H1 (cell line): ENCODE measurements around the gene MGMT. TPM values are rescaled to one million over a fixed set of nuclear protein-coding genes. Genes with fewer than 3 reads are reported as not detected.

ENCODE experiments used
- CTCF ChIA-PET: fragments of 300-600 bp; sonication (Branson Sonifier 250); formaldehyde crosslinking; loops from one replicate; lab custom pipeline; 2021; ENCODE audit not compliant: partially characterized antibody; lab: Charles Lee
- POLR2A ChIA-PET: fragments of 300-600 bp; sonication (Branson Sonifier 250); formaldehyde crosslinking; loops from one replicate; lab custom pipeline; 2021; ENCODE audit warnings: inconsistent platforms; ENCODE audit not compliant: partially characterized antibody; lab: Charles Lee
- DNase-seq, 2 experiments: peaks; one replicate each; pipeline versions ENCODE4 v3.0.0 to v3.0.0-alpha.2; 2010 to 2022; ENCODE audit warnings: low spot score in 2 of 2, low read depth in 1 of 2, mixed read lengths in 1 of 2
- FAIRE-seq: peaks from 2 replicates; lab custom pipeline; 2011; peaks lifted over from hg19 to GRCh38; lab: Jason Lieb, UNC
- H2AFZ ChIP-seq: 2 replicates; pipeline ENCODE4 v1.8.1; 2012; ENCODE audit warnings: low read length, inconsistent platforms
- H2AK5ac ChIP-seq: 2 replicates; pipeline ENCODE4 v1.6.1; 2013; ENCODE audit warnings: low read depth, low read length
- H2BK120ac ChIP-seq: replicated peaks from 2 replicates; pipeline ENCODE3; 2013; ENCODE audit warnings: low read depth, low read length, inconsistent platforms
- H2BK12ac ChIP-seq: 2 replicates; pipeline ENCODE4 v1.6.1; 2013; ENCODE audit warnings: low read depth, low read length
- H2BK15ac ChIP-seq: 2 replicates; pipeline ENCODE4 v1.6.1; 2013; ENCODE audit warnings: low read length
- H2BK20ac ChIP-seq: 2 replicates; pipeline ENCODE4 v1.6.1; 2013; ENCODE audit warnings: low read length
- H2BK5ac ChIP-seq: 2 replicates; pipeline ENCODE4 v1.6.1; 2013; ENCODE audit warnings: low read depth, low read length
- H3K14ac ChIP-seq: 2 replicates; pipeline ENCODE4 v1.6.1; 2013; ENCODE audit warnings: inconsistent platforms; ENCODE audit not compliant: insufficient read length
- H3K18ac ChIP-seq: 2 replicates; pipeline ENCODE4 v1.6.1; 2013; ENCODE audit warnings: low read length; ENCODE audit errors: extremely low read depth
- H3K23ac ChIP-seq: 2 replicates; pipeline ENCODE4 v1.6.1; 2013; ENCODE audit warnings: inconsistent platforms; ENCODE audit not compliant: insufficient read length
- H3K23me2 ChIP-seq: 2 replicates; pipeline ENCODE4 v1.6.1; 2013; ENCODE audit warnings: low read depth, low read length
- H3K27ac ChIP-seq: 2 replicates; pipeline ENCODE4 v1.6.1; 2011; ENCODE audit warnings: low read depth, low read length, inconsistent platforms
- H3K27me3 ChIP-seq, 4 experiments: replicated peaks in 1 of 4; 1 replicate in 1 of 4; 2 replicates in 3 of 4; pipeline versions ENCODE4 v1.6.1 to v1.8.1; 2011 to 2013; ENCODE audit warnings: low read length in 3 of 4, mild to moderate bottlenecking in 3 of 4, inconsistent platforms in 2 of 4, mixed read lengths in 2 of 4, moderate library complexity in 1 of 4; ENCODE audit not compliant: control insufficient read depth in 3 of 4, insufficient read depth in 3 of 4; ENCODE audit errors: extremely low read depth in 1 of 4
- H3K36me3 ChIP-seq, 4 experiments: 2 replicates each; pipeline versions ENCODE4 v1.6.1 to v1.8.1; 2011 to 2013; ENCODE audit warnings: mild to moderate bottlenecking in 4 of 4, low read length in 3 of 4, moderate library complexity in 2 of 4, control low read depth in 1 of 4, inconsistent platforms in 1 of 4; ENCODE audit not compliant: insufficient read depth in 4 of 4, control insufficient read depth in 2 of 4
- H3K4ac ChIP-seq: replicated peaks from 2 replicates; pipeline ENCODE3; 2013; ENCODE audit warnings: low read length, low read depth, mixed read lengths, inconsistent platforms; ENCODE audit not compliant: insufficient read length
- H3K4me1 ChIP-seq, 4 experiments: replicated peaks in 1 of 4; 1 replicate in 1 of 4; 2 replicates in 3 of 4; pipeline versions ENCODE4 v1.6.1 to v1.8.1; 2011 to 2013; ENCODE audit warnings: low read length in 3 of 4, inconsistent platforms in 2 of 4, mixed read lengths in 1 of 4; ENCODE audit not compliant: insufficient read depth in 4 of 4, control insufficient read depth in 3 of 4
- H3K4me2 ChIP-seq, 2 experiments: 2 replicates each; pipeline versions ENCODE4 v1.6.1 to v1.8.1; 2011 to 2013; ENCODE audit warnings: low read depth in 2 of 2, low read length in 2 of 2, control low read depth in 1 of 2, inconsistent platforms in 1 of 2, mild to moderate bottlenecking in 1 of 2; ENCODE audit not compliant: insufficient read depth in 1 of 2
- H3K4me3 ChIP-seq, 4 experiments: fragments of 200-600, 300-600 bp in 1 of 4; sonication (generic), shearing (Covaris generic), sonication (Bioruptor Twin) in 1 of 4; 2 replicates each; pipeline versions ENCODE4 v1.5.1 to v1.8.1; 2011 to 2016; ENCODE audit warnings: low read length in 4 of 4, low read depth in 3 of 4, control low read depth in 2 of 4, inconsistent platforms in 2 of 4, mild to moderate bottlenecking in 2 of 4, mixed read lengths in 1 of 4, moderate library complexity in 1 of 4; ENCODE audit not compliant: insufficient read depth in 2 of 4; ENCODE audit errors: extremely low read depth in 1 of 4
- H3K56ac ChIP-seq: replicated peaks from 2 replicates; pipeline ENCODE3; 2013; ENCODE audit warnings: low read depth, mild to moderate bottlenecking, mixed read lengths, low read length, inconsistent platforms; ENCODE audit not compliant: insufficient read length
- H3K79me1 ChIP-seq: 2 replicates; pipeline ENCODE4 v1.6.1; 2013; ENCODE audit warnings: low read depth, low read length, control low read depth
- H3K79me2 ChIP-seq, 2 experiments: 2 replicates each; pipeline versions ENCODE4 v1.6.1 to v1.8.1; 2012 to 2013; ENCODE audit warnings: low read length in 2 of 2, mild to moderate bottlenecking in 2 of 2, inconsistent platforms in 1 of 2; ENCODE audit not compliant: insufficient read depth in 2 of 2, control insufficient read depth in 1 of 2
- H3K9ac ChIP-seq, 4 experiments: replicated peaks in 1 of 4; 1 replicate in 1 of 4; 2 replicates in 3 of 4; pipeline versions ENCODE4 v1.6.1 to v1.8.1; 2011 to 2013; ENCODE audit warnings: low read depth in 3 of 4, low read length in 3 of 4, control low read depth in 2 of 4, mild to moderate bottlenecking in 2 of 4, moderate library complexity in 2 of 4, inconsistent platforms in 1 of 4; ENCODE audit errors: extremely low read depth in 1 of 4
- H3K9me3 ChIP-seq, 2 experiments: 2 replicates each; pipeline versions ENCODE4 v1.6.1 to v1.8.1; 2012 to 2013; ENCODE audit warnings: mild to moderate bottlenecking in 2 of 2, moderate library complexity in 2 of 2, control low read depth in 1 of 2, inconsistent platforms in 1 of 2, low read depth in 1 of 2, low read length in 1 of 2, mixed read lengths in 1 of 2; ENCODE audit not compliant: insufficient read depth in 2 of 2
- H4K20me1 ChIP-seq, 2 experiments: replicated peaks in 1 of 2; 2 replicates each; pipeline versions ENCODE3 to v1.8.1; 2011 to 2013; ENCODE audit warnings: inconsistent platforms in 2 of 2, low read length in 2 of 2, mild to moderate bottlenecking in 1 of 2; ENCODE audit not compliant: insufficient read depth in 2 of 2, control insufficient read depth in 1 of 2
- H4K5ac ChIP-seq: 2 replicates; pipeline ENCODE4 v1.6.1; 2013; ENCODE audit warnings: low read length, low read depth, mixed read lengths, inconsistent platforms; ENCODE audit not compliant: insufficient read length
- H4K8ac ChIP-seq: 2 replicates; pipeline ENCODE4 v1.8.0; 2013; ENCODE audit warnings: mild to moderate bottlenecking, moderate library complexity, low read length, inconsistent platforms; ENCODE audit not compliant: insufficient read depth; ENCODE audit errors: extremely low read depth
- H4K91ac ChIP-seq: replicated peaks from 2 replicates; pipeline ENCODE3; 2013; ENCODE audit warnings: low read length, mixed read lengths, inconsistent platforms; ENCODE audit not compliant: insufficient read length
- CBX8 ChIP-seq: fragments of 300-800, 300-1000 bp; sonication (generic); IDR thresholded peaks from 2 replicates; pipeline ENCODE4 v1.7.1; 2016; ENCODE audit warnings: low read depth, low read length, borderline replicate concordance
- HDAC6 ChIP-seq: IDR thresholded peaks from one replicate; pipeline ENCODE4 v1.7.1; 2012; ENCODE audit warnings: low read depth, mild to moderate bottlenecking, inconsistent platforms, low read length, moderate library complexity
- WGBS, 2 experiments: shearing (Covaris generic) in 1 of 2; methylation state at CpG; one replicate each; pipeline versions ENCODE4 v1.1.6 to v1.1.7; 2013 to 2015; ENCODE audit warnings: low lambda C conversion rate in 2 of 2, mixed read lengths in 2 of 2, inconsistent platforms in 1 of 2, low coverage in 1 of 2, missing lambda C conversion rate in 1 of 2; ENCODE audit not compliant: insufficient replicate concordance in 2 of 2, insufficient coverage in 1 of 2, insufficient read length in 1 of 2; ENCODE audit errors: extremely low coverage in 1 of 2, missing lambda C conversion rate in 1 of 2; 5-methylcytosine and 5-hydroxymethylcytosine counted together
- polyA plus RNA-seq, 7 experiments: library from polyadenylated mRNA; depleted of rRNA in 3 of 7; stranded (reverse) in 5 of 7; unstranded in 2 of 7; fragments of >200 nt in 5 of 7; fragments of 200-250 nt in 2 of 7; gene quantifications; 1 replicate in 5 of 7; 2 replicates in 1 of 7; 4 replicates in 1 of 7; pipeline versions ENCODE4 v1.2.1 to v1.2.3, GENCODE V29; 2011 to 2013; ENCODE audit warnings: missing spikeins in 2 of 7, mixed read lengths in 2 of 7
- total RNA-seq: library from RNA; stranded (reverse); fragmentation: NEBNext Ultra II Directional; extraction: Animal tissue kit (Norgen Biotek cat#: 25700); gene quantifications from 2 replicates; pipeline ENCODE4 v1.2.1, GENCODE V29; 2021

Gene MGMT
- total and polyA plus RNA-seq, 2 of the 8 experiments (the other 6 are each of a cell fraction or from before 2014, with no cell fraction given), result 9.9 to 10.7 TPM

GRCh38 chr10:129544205-129545202 is 77.5 kb downstream of the MGMT start:
- ChIA-PET POLR2A (interaction anchor here (0.7 kb wide), 1 partner anchor 18 kb away, joined by 7 read pairs; no protein-coding TSS in a partner anchor), CTCF (interaction anchor here (0.6 to 1.2 kb wide), 3 partner anchors 12 to 730 kb away, joined by 3 to 5 read pairs (median 4); no protein-coding TSS in a partner anchor)
- no peak overlapping the region for H3K4me2 ChIP-seq
- H4K91ac ChIP-seq, result no peak overlapping the region
- no peak overlapping the region for H3K56ac ChIP-seq
- no peak overlapping the region for H2BK5ac ChIP-seq
- H3K18ac ChIP-seq, result no peak overlapping the region
- no peak overlapping the region for H2AFZ ChIP-seq
- no peak for TF ChIP-seq HDAC6
- TF ChIP-seq CBX8, result no peak
- no peak overlapping the region for H2AK5ac ChIP-seq
- DNase-seq, result no peak
- H3K27ac ChIP-seq, result no peak overlapping the region
- no peaks in the 10 kb centered on the region for H3K9me3 ChIP-seq
- no peaks in the 10 kb centered on the region for H3K23me2 ChIP-seq
- no peak overlapping the region for H3K4ac ChIP-seq
- no peaks in the 10 kb centered on the region for H4K20me1 ChIP-seq
- no peak overlapping the region for H2BK12ac ChIP-seq
- no peak for FAIRE-seq
- H4K5ac ChIP-seq, result no peak overlapping the region
- no peaks in the 10 kb centered on the region for H3K27me3 ChIP-seq
- no peak overlapping the region for H3K23ac ChIP-seq
- no peak overlapping the region for H2BK15ac ChIP-seq
- no peak overlapping the region for H3K4me3 ChIP-seq
- no peak overlapping the region for H2BK20ac ChIP-seq
- no peaks in the 10 kb centered on the region; the same call in 1 of the 2 replicates for H3K79me1 ChIP-seq
- H3K36me3 ChIP-seq, result no peaks in the 10 kb centered on the region
- H2BK120ac ChIP-seq, result no peak overlapping the region
- no peak overlapping the region for H3K14ac ChIP-seq
- H3K9ac ChIP-seq, result no peak overlapping the region
- no peaks in the 10 kb centered on the region for H3K79me2 ChIP-seq
- 93% methylated on average over 23 of the region's 23 CpGs; no CpG with 5 or more reads in 1 of the 2 experiments for WGBS, 2 experiments
- H3K4me1 ChIP-seq, result no peaks in the 10 kb centered on the region; a peak in 1 of 7 replicates
- no peak overlapping the region for H4K8ac ChIP-seq
